Esophagus muscularis mucosa (tissue), 4 donors: ENCODE data around the gene SPATS2. TPM values are rescaled to one million over a fixed set of nuclear protein-coding genes. Genes with fewer than 3 reads are reported as not detected.
"Not testable (repeated sequence)": the region's sequence is repeated elsewhere in the genome, so short reads cannot be mapped to it uniquely, and the experiment has no call there.

Source experiments
- DNase-seq: peaks from one replicate; pipeline ENCODE4 v3.0.0-alpha.2; 2017; ENCODE audit errors: extremely low spot score
- H3K27ac ChIP-seq, 4 donors: fragments of 200-600 bp; sonication (generic); replicated peaks in 1 of 4; 1 replicate in 3 of 4; 2 replicates in 1 of 4; pipeline ENCODE4 v1.5.1; 2016 to 2019; ENCODE audit warnings: mild to moderate bottlenecking in 1 of 4
- H3K27me3 ChIP-seq, 4 donors: fragments of 200-600 bp; sonication (generic); one replicate each; pipeline versions ENCODE4 v1.5.1 to v1.6.0; 2016 to 2019
- H3K36me3 ChIP-seq, 4 donors: fragments of 200-600 bp; sonication (generic); one replicate each; pipeline ENCODE4 v1.5.1; 2016 to 2019
- H3K4me1 ChIP-seq, 4 donors: fragments of 200-600 bp; sonication (generic); one replicate each; pipeline ENCODE4 v1.5.1; 2016 to 2019
- H3K4me3 ChIP-seq, 4 donors: fragments of 200-600 bp; sonication (generic); 1 replicate in 2 of 4; 2 replicates in 2 of 4; pipeline ENCODE4 v1.5.1; 2016 to 2019; ENCODE audit warnings: mild to moderate bottlenecking in 4 of 4, moderate library complexity in 1 of 4
- H3K9me3 ChIP-seq, 4 donors: fragments of 200-600 bp; sonication (generic); 1 replicate in 3 of 4; 2 replicates in 1 of 4; pipeline ENCODE4 v1.5.1; 2016 to 2019
- CTCF ChIP-seq, 3 experiments: fragments of 200-600 bp in 2 of 3; fragments of 450-650 bp in 1 of 3; sonication (generic) in 2 of 3; IDR thresholded peaks; one replicate each; pipeline ENCODE4 v1.5.1; 2017 to 2019; ENCODE audit warnings: antibody characterized with exemption in 3 of 3, mild to moderate bottlenecking in 2 of 3, moderate library complexity in 1 of 3
- EP300 ChIP-seq: sonication (generic); formaldehyde crosslinking; IDR thresholded peaks from one replicate; pipeline ENCODE4 v1.6.1; 2017; ENCODE audit warnings: antibody characterized with exemption
- POLR2A ChIP-seq: fragments of 450-650 bp; IDR thresholded peaks from one replicate; pipeline ENCODE4 v1.6.1; 2017; ENCODE audit warnings: antibody characterized with exemption, moderate library complexity, mild to moderate bottlenecking, low read depth
- POLR2AphosphoS5 ChIP-seq, 2 donors: sonication (generic); formaldehyde crosslinking; IDR thresholded peaks; one replicate each; pipeline ENCODE4 v1.6.1; 2017; ENCODE audit warnings: antibody characterized with exemption in 2 of 2
- WGBS: methylation state at CpG from one replicate; pipeline ENCODE4 v1.1.5; 2018; 5-methylcytosine and 5-hydroxymethylcytosine counted together
- intact Hi-C: fragments of 100-400 bp; cut with DNase I; formaldehyde crosslinking; loops from one replicate; pipeline ENCODE4 v1.15.1; 2023
- total RNA-seq, 4 donors: library from RNA; depleted of rRNA; stranded (reverse); fragments of >200 nt; gene quantifications; one replicate each; pipeline versions ENCODE4 v1.1.0 to v1.2.1, GENCODE V29; 2016

SPATS2 gene
- total RNA-seq = 10 to 100 TPM in 3 of 4 donors, 1 to 10 TPM in 1; 9.5 to 16.6 (median 11.5) TPM

- H3K4me3 ChIP-seq = peak within 1 kb of the TSS; percentile 72 to 88 (median 82)
- H3K4me1 ChIP-seq = peaks cover 27 to 34% (median 29%) of the 10 kb centered on the region in 4 donors
- DNase-seq = peak; percentile 98
- no peaks in the 10 kb centered on the region for H3K27me3 ChIP-seq
- no peaks in the 10 kb centered on the region for H3K9me3 ChIP-seq
- intact Hi-C loops = loop anchor here (10.0 kb wide), 1 partner anchor 257 kb away; the partner anchor contains the start of gene PRPF40B
- TF ChIP-seq POLR2A (peak; percentile 22), CTCF (IDR thresholded peaks at IDR 0.05) (no peak)
- peak within 1 kb of the TSS; percentile 92 to 97 (median 96) for H3K27ac ChIP-seq
- H3K36me3 ChIP-seq = no peaks in the 10 kb centered on the region
- under 1% methylated on average over 28 of the region's 52 CpGs for WGBS
Measured at GRCh38 chr12:49367381-49368239, at the start of gene SPATS2. SPATS2 (plus strand) TSS chr12:49367462; CDS start chr12:49461013, 93,551 bp downstream.

DNA sequence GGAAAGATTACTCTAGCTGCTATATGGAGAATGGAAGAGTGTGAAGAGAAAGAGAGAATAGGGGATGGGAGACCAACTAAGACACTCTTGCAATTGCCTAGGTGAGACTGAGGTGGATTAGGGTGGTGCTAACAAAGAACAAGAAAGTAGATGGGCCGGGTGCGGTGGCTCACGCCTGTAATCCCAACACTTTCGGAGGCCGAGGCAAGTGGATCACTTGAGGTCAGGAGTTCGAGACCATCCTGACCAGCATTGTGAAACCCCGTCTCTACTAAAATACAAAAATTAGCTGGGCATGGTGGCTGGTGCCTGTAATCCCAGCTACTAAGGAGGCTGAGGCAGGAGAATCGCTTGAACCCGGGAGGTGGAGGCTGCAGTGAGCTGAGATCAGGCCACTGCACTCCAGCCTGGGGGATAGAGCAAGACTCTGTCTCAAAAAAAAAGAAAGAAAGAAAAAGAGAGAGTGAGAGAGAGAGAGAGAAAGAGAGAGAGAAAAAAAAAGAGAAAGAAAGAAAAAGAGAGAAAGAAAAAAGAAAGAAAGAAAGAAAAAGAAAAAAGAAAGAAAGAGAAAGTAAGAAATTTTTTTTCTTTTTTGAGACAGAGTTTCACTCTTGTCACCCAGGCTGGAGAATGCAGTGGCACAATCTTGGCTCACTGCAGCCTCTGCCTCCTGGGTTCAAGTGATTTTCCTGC is 46.7 kb upstream of the SPATS2 start:
- 95% methylated on average over 9 of the region's 9 CpGs for WGBS
- H3K4me3 ChIP-seq, intact Hi-C loops, H3K36me3 ChIP-seq, H3K27me3 ChIP-seq, H3K27ac ChIP-seq, H3K9me3 ChIP-seq, DNase-seq: not testable (repeated sequence)
- peaks cover 12 to 19% (median 14%) of the 10 kb centered on the region in 4 donors for H3K4me1 ChIP-seq

- no peaks in the 10 kb centered on the region for H3K9me3 ChIP-seq
- H3K4me3 ChIP-seq = peak overlapping the region; percentile 59 to 77 (median 68)
- H3K27ac ChIP-seq = peak overlapping the region; percentile 67 to 79 (median 73)
- WGBS = 39% methylated on average over 12 of the region's 12 CpGs
- H3K27me3 ChIP-seq = no peaks in the 10 kb centered on the region
- no peak for DNase-seq
- peaks cover 12 to 19% (median 14%) of the 10 kb centered on the region in 4 donors for H3K4me1 ChIP-seq
- no peak for TF ChIP-seq POLR2AphosphoS5 (IDR thresholded peaks at IDR 0.05)
- TF ChIP-seq CTCF (IDR thresholded peaks at IDR 0.05) = no peak
- no peak for TF ChIP-seq EP300
- TF ChIP-seq POLR2A = no peak
- H3K36me3 ChIP-seq = no peaks in the 10 kb centered on the region
- intact Hi-C loops = no loop called here
Measured at GRCh38 chr12:49322367-49322707, 44.9 kb upstream of the SPATS2 start.

GRCh38 chr12:49322708-49323523 is 44.3 kb upstream of the SPATS2 start, which contains the start of gene TROAP:
TROAP (plus strand) TSS chr12:49323255; CDS start chr12:49323609, 354 bp downstream.
- Histone ChIP-seq H3K4me1 (peaks cover 12 to 19% (median 14%) of the 10 kb centered on the region in 4 donors), H3K27ac (peak within 1 kb of the TSS; percentile 67 to 79 (median 73)), H3K27me3 (no peaks in the 10 kb centered on the region), H3K9me3 (no peaks in the 10 kb centered on the region), H3K4me3 (peak within 1 kb of the TSS; percentile 59 to 77 (median 68)), H3K36me3 (no peaks in the 10 kb centered on the region)
- TF ChIP-seq POLR2AphosphoS5 (IDR thresholded peaks at IDR 0.05) (peak; percentile 82), CTCF (IDR thresholded peaks at IDR 0.05) (peak in 1 of 3 experiments; percentile 14), POLR2A (no peak)
- WGBS = 2% methylated on average over 32 of the region's 65 CpGs
- DNase-seq = peak; percentile 99
- intact Hi-C loops = no loop called here
